Endothelial cell of umbilical vein (primary cell): ENCODE measurements around the gene MYO19. TPM values are rescaled to one million over a fixed set of nuclear protein-coding genes. Genes with fewer than 3 reads are reported as not detected.

Experiments
- BruUV-seq: library from RNA; stranded (reverse); fragments of 400-500 nt; replicated peaks from 2 replicates; lab custom pipeline; 2021; lab: Mats Ljungman, UMichigan
- CTCF ChIA-PET: fragments of 300-600, 350-600 bp; sonication (Branson Sonifier 250); formaldehyde crosslinking; loops from one replicate; lab custom pipeline; 2021; ENCODE audit warnings: antibody characterized with exemption, inconsistent platforms; lab: Charles Lee
- POLR2A ChIA-PET: fragments of 300-600, 350-600 bp; sonication (Branson Sonifier 250); formaldehyde crosslinking; loops from one replicate; lab custom pipeline; 2021; ENCODE audit warnings: antibody characterized with exemption, inconsistent platforms; lab: Charles Lee
- DNase-seq: peaks from one replicate; pipeline ENCODE4 v3.0.0-alpha.2; 2011; ENCODE audit warnings: low read depth, low spot score
- FAIRE-seq: peaks from 2 replicates; lab custom pipeline; 2011; peaks lifted over from hg19 to GRCh38; lab: Jason Lieb, UNC
- H2AFZ ChIP-seq: 2 replicates; pipeline ENCODE4 v1.6.0; 2012; ENCODE audit warnings: low read depth, low read length, control low read depth, inconsistent platforms
- H3K27ac ChIP-seq: 2 replicates; pipeline ENCODE4 v1.5.1; 2011; ENCODE audit warnings: low read depth, mild to moderate bottlenecking, control low read depth, low read length, moderate library complexity; ENCODE audit not compliant: insufficient read depth
- H3K27me3 ChIP-seq, 2 experiments: 2 replicates each; pipeline versions ENCODE4 v1.6.0 to v1.6.1; 2011; ENCODE audit warnings: low read length in 2 of 2, mixed read lengths in 1 of 2; ENCODE audit not compliant: control insufficient read depth in 2 of 2, insufficient read depth in 2 of 2
- H3K36me3 ChIP-seq, 2 experiments: 2 replicates in 1 of 2; 3 replicates in 1 of 2; pipeline ENCODE4 v1.5.1; 2011; ENCODE audit warnings: low read length in 2 of 2, mild to moderate bottlenecking in 1 of 2, moderate library complexity in 1 of 2; ENCODE audit not compliant: control insufficient read depth in 2 of 2, insufficient read depth in 2 of 2; ENCODE audit errors: extremely low read depth in 1 of 2
- H3K4me1 ChIP-seq: 3 replicates; pipeline ENCODE4 v1.5.1; 2011; ENCODE audit warnings: mild to moderate bottlenecking, low read length; ENCODE audit not compliant: control insufficient read depth, insufficient read depth; ENCODE audit errors: extremely low read depth
- H3K4me2 ChIP-seq: 2 replicates; pipeline ENCODE4 v1.6.1; 2011; ENCODE audit warnings: low read length, control low read depth, mixed read lengths; ENCODE audit not compliant: insufficient read depth
- H3K4me3 ChIP-seq, 3 experiments: fragments of 200-600 bp in 1 of 3; sonication (generic), shearing (Covaris generic) in 1 of 3; replicated peaks in 1 of 3; 2 replicates each; pipeline ENCODE4 v1.5.1; 2011 to 2016; ENCODE audit warnings: control low read depth in 3 of 3, low read length in 3 of 3, mild to moderate bottlenecking in 2 of 3, inconsistent platforms in 1 of 3, low read depth in 1 of 3, moderate library complexity in 1 of 3; ENCODE audit not compliant: insufficient read depth in 1 of 3
- H3K79me2 ChIP-seq: 2 replicates; pipeline ENCODE4 v1.6.0; 2012; ENCODE audit warnings: low read length, inconsistent platforms; ENCODE audit not compliant: control insufficient read depth, insufficient read depth
- H3K9ac ChIP-seq: replicated peaks from 2 replicates; pipeline ENCODE3; 2011; ENCODE audit warnings: low read length, control low read depth; ENCODE audit not compliant: insufficient read depth; ENCODE audit errors: extremely low read depth
- H3K9me1 ChIP-seq: replicated peaks from 3 replicates; pipeline ENCODE4 v1.6.0; 2011; ENCODE audit warnings: mild to moderate bottlenecking, low read length; ENCODE audit not compliant: control insufficient read depth, insufficient read depth; ENCODE audit errors: extremely low read depth
- H3K9me3 ChIP-seq: replicated peaks from 2 replicates; pipeline ENCODE4 v1.5.1; 2012; ENCODE audit warnings: low read length, inconsistent platforms; ENCODE audit not compliant: control insufficient read depth, insufficient read depth
- H4K20me1 ChIP-seq: replicated peaks from 2 replicates; pipeline ENCODE3; 2011; ENCODE audit warnings: mild to moderate bottlenecking, low read length; ENCODE audit not compliant: control insufficient read depth, insufficient read depth; ENCODE audit errors: extremely low read depth
- EZH2 ChIP-seq: IDR thresholded peaks from 2 replicates; pipeline ENCODE4 v1.6.1; 2012; ENCODE audit warnings: borderline replicate concordance, low read depth, mild to moderate bottlenecking, moderate library complexity, low read length, inconsistent platforms; ENCODE audit not compliant: severe bottlenecking
- FOS ChIP-seq: IDR thresholded peaks from 2 replicates; pipeline ENCODE4 v1.6.1; 2011; ENCODE audit warnings: mild to moderate bottlenecking, low read length, moderate library complexity, borderline replicate concordance; ENCODE audit not compliant: insufficient read depth
- GATA2 ChIP-seq: IDR thresholded peaks from 2 replicates; pipeline ENCODE4 v1.7.0; 2011; ENCODE audit warnings: low read depth, mild to moderate bottlenecking, moderate library complexity, mixed read lengths, low read length; ENCODE audit not compliant: insufficient read length, insufficient read depth
- JUN ChIP-seq: IDR thresholded peaks from 2 replicates; pipeline ENCODE4 v1.6.1; 2011; ENCODE audit warnings: borderline replicate concordance, low read depth; ENCODE audit not compliant: insufficient read length, insufficient read depth
- MYC ChIP-seq: IDR thresholded peaks from one replicate; pipeline ENCODE4 v1.6.1; 2011; ENCODE audit warnings: mild to moderate bottlenecking, low read depth, low read length
- POLR2A ChIP-seq: IDR thresholded peaks from 2 replicates; pipeline ENCODE4 v1.6.1; 2012; ENCODE audit warnings: low read depth, mild to moderate bottlenecking, control low read depth, low read length
- POLR2AphosphoS5 ChIP-seq: IDR thresholded peaks from 2 replicates; pipeline ENCODE4 v1.6.1; 2012; ENCODE audit warnings: low read depth, mild to moderate bottlenecking, control low read depth, low read length, moderate library complexity; ENCODE audit not compliant: insufficient read depth
- dilution Hi-C: fragments of 300-500 bp; cut with MboI; formaldehyde crosslinking; loops from one replicate; pipeline ENCODE4 v1.15.0; 2019; ENCODE audit warnings: low sequenced_read_pairs; ENCODE audit not compliant: extremely low pct_ligation_motif_present
- intact Hi-C: fragments of 100-400 bp; cut with micrococcal nuclease; formaldehyde crosslinking; loops from one replicate; pipeline ENCODE4 v1.10.0; 2022
- polyA plus RNA-seq, 4 experiments: library from polyadenylated mRNA; depleted of rRNA in 3 of 4; stranded (reverse) in 3 of 4; unstranded in 1 of 4; fragments of >200 nt; gene quantifications; 2 replicates each; pipeline versions ENCODE4 v1.2.1 to v1.2.3, GENCODE V29; 2011 to 2012; ENCODE audit warnings: missing spikeins in 1 of 4
- total RNA-seq: library from RNA; stranded (reverse); gene quantifications from 2 replicates; pipeline ENCODE4 v1.2.3, GENCODE V29; 2021
- TF ChIP-seq, protein P1 (sequence below), 2 donors: IDR thresholded peaks; 1 replicate in 1 of 2; 2 replicates in 1 of 2; pipeline ENCODE4 v1.5.1; 2011; ENCODE audit warnings: low read length in 2 of 2, mild to moderate bottlenecking in 2 of 2, moderate library complexity in 2 of 2, control low read depth in 1 of 2, inconsistent platforms in 1 of 2, low read depth in 1 of 2; ENCODE audit not compliant: insufficient read depth in 1 of 2; ENCODE audit errors: extremely low read depth in 1 of 2
- TF ChIP-seq, protein P2 (sequence below): IDR thresholded peaks from 2 replicates; pipeline ENCODE4 v1.6.1; 2011; ENCODE audit not compliant: insufficient read depth, insufficient read length

MYO19 gene
- total and polyA plus RNA-seq, 2 donors (not counting 3 experiments of a cell fraction or from before 2014, with no cell fraction given) = 75.4 to 95.7 TPM

DNA sequence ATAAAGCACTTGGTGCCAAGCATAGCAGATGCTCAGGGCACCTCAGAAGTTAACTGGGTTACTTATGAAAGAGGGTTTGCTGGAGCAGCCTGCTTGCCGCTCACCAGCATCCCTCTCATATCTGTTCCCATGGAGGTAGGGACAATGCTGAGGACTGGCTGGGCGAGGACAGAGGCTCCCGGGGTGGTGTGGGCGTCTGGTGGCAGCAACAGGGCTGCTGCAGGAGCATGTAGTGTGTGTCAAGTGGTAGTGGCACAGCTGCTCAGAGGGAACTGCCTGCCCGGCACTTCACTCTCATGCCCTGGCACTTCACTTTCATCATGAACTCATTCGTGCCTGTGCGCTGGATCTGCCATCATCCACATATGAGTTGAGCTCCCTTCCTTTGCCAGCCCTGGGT, 75.1 kb downstream of the MYO19 start:
- no peak overlapping the region for H3K27ac ChIP-seq
- no peak for TF ChIP-seq GATA2
- TF ChIP-seq EZH2 = no peak
- TF ChIP-seq, protein P1, sequence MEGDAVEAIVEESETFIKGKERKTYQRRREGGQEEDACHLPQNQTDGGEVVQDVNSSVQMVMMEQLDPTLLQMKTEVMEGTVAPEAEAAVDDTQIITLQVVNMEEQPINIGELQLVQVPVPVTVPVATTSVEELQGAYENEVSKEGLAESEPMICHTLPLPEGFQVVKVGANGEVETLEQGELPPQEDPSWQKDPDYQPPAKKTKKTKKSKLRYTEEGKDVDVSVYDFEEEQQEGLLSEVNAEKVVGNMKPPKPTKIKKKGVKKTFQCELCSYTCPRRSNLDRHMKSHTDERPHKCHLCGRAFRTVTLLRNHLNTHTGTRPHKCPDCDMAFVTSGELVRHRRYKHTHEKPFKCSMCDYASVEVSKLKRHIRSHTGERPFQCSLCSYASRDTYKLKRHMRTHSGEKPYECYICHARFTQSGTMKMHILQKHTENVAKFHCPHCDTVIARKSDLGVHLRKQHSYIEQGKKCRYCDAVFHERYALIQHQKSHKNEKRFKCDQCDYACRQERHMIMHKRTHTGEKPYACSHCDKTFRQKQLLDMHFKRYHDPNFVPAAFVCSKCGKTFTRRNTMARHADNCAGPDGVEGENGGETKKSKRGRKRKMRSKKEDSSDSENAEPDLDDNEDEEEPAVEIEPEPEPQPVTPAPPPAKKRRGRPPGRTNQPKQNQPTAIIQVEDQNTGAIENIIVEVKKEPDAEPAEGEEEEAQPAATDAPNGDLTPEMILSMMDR (IDR thresholded peaks at IDR 0.05; ENCODE audit: extremely low read depth in 1 of 2, insufficient read depth in 1 of 2, low read depth in 1 of 2, low read length in 2 of 2) = no peak
- no peak for TF ChIP-seq MYC
- no peak for TF ChIP-seq JUN
- TF ChIP-seq POLR2AphosphoS5 = no peak
- TF ChIP-seq, protein P2, sequence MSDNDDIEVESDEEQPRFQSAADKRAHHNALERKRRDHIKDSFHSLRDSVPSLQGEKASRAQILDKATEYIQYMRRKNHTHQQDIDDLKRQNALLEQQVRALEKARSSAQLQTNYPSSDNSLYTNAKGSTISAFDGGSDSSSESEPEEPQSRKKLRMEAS = no peak
- TF ChIP-seq POLR2A = no peak
- no peak for TF ChIP-seq FOS
- no TSS peak for BruUV-seq
- DNase-seq (no peak), FAIRE-seq (no peak)
- H4K20me1 ChIP-seq = no peaks in the 10 kb centered on the region
- no peaks in the 10 kb centered on the region for H3K9me1 ChIP-seq
- no peaks in the 10 kb centered on the region for H3K4me1 ChIP-seq
- no peaks in the 10 kb centered on the region for H3K36me3 ChIP-seq
- H3K79me2 ChIP-seq = no peaks in the 10 kb centered on the region
- H2AFZ ChIP-seq = no peak overlapping the region
- intact Hi-C loops = no loop called here
- ChIA-PET POLR2A (no interaction called here), CTCF (interaction anchor here (2.3 kb wide), 1 partner anchor 24 kb away, joined by 5 read pairs; no protein-coding TSS in a partner anchor)
- no peak overlapping the region for H3K4me2 ChIP-seq
- no peak overlapping the region for H3K9ac ChIP-seq
- no peaks in the 10 kb centered on the region for H3K9me3 ChIP-seq
- H3K27me3 ChIP-seq = peaks cover 0 to 2% of the 10 kb centered on the region in 2 experiments
- dilution Hi-C loops = no loop called here
- no peak overlapping the region for H3K4me3 ChIP-seq
